ENCODE results near the gene RCE1. TPM values are rescaled to one million over a fixed set of nuclear protein-coding genes. Genes with fewer than 3 reads are reported as not detected.

The RCE1 gene
- total and polyA plus RNA-seq, 2 donors (not counting 1 experiment from before 2014, with no cell fraction given), result 7.0 to 14.4 TPM

DNA sequence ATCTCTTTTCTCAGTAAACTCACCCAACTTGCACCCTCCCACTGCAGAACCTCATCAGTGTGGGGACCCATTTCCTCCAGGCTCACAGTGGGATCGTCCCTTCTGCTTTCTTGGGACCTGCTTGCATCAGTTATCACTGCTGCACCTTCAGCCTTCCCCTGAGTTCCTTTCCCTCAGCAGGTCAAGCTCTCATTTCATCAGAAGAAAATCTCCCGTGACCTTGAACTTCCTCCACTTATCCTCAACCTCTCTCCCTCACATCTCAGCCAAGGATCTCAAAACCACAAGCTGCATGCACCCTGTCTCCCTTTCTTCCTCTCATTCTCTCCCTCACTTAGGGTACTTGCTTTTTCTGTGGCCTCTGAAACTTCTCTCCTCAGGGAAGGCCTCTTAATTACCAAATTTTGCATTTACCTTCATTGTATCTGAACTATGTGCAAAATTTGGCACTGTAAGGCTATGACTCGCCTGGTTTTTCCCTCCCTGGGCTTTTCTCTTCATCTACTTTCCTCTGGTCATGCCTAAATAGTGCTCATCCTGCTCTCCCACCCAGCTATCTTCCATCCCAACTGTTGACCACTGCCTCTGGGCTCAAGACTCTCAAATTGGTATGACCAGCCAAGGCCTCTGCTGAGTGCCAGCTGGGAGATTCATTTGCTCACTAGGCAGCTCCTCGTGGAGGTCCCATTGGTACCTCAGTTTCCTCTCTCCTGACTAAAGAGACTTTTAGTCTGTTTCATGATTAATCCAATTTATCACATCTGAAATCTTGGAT, 2.7 kb upstream of the RCE1 start:
- no peak overlapping the region for H2AFZ ChIP-seq (ENCODE audit: low read length)
- H3K27ac ChIP-seq (ENCODE audit: insufficient read depth, low read length), result no peak overlapping the region
- peaks cover 6% of the 10 kb centered on the region for H3K36me3 ChIP-seq (ENCODE audit: control insufficient read depth, insufficient read depth, low read length)
- H3K79me2 ChIP-seq (ENCODE audit: control insufficient read depth, insufficient read depth, low read length), result peaks cover 41% of the 10 kb centered on the region
- H3K4me3 ChIP-seq (replicated peaks in 1 of 4; ENCODE audit: control extremely low read depth in 1 of 4, insufficient read depth in 1 of 4, low read depth in 3 of 4, low read length in 4 of 4), result no peak overlapping the region
- TF ChIP-seq, protein P1, sequence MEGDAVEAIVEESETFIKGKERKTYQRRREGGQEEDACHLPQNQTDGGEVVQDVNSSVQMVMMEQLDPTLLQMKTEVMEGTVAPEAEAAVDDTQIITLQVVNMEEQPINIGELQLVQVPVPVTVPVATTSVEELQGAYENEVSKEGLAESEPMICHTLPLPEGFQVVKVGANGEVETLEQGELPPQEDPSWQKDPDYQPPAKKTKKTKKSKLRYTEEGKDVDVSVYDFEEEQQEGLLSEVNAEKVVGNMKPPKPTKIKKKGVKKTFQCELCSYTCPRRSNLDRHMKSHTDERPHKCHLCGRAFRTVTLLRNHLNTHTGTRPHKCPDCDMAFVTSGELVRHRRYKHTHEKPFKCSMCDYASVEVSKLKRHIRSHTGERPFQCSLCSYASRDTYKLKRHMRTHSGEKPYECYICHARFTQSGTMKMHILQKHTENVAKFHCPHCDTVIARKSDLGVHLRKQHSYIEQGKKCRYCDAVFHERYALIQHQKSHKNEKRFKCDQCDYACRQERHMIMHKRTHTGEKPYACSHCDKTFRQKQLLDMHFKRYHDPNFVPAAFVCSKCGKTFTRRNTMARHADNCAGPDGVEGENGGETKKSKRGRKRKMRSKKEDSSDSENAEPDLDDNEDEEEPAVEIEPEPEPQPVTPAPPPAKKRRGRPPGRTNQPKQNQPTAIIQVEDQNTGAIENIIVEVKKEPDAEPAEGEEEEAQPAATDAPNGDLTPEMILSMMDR (conservative IDR thresholded peaks at IDR 0.05 in 1 of 2, IDR thresholded peaks at IDR 0.05 in 1 of 2; ENCODE audit: low read depth in 1 of 2, low read length in 2 of 2), result no peak
- TF ChIP-seq EZH2 (IDR thresholded peaks at IDR 0.05; ENCODE audit: low read length, missing control alignments), result no peak
- peaks cover 8% of the 10 kb centered on the region for H3K4me1 ChIP-seq (ENCODE audit: control insufficient read depth, extremely low read depth, insufficient read depth, low read length)
- H3K4me2 ChIP-seq (ENCODE audit: extremely low read depth, insufficient read depth, low read length), result peak overlapping the region; percentile 17
- no peak overlapping the region for H3K9ac ChIP-seq (ENCODE audit: insufficient read depth, low read length)
- H4K20me1 ChIP-seq (ENCODE audit: control insufficient read depth, extremely low read depth, insufficient read depth, low read length), result no peaks in the 10 kb centered on the region
- H3K27me3 ChIP-seq (ENCODE audit: control insufficient read depth, insufficient read depth, low read length), result no peaks in the 10 kb centered on the region
- DNase-seq (ENCODE audit: low read depth in 2 of 2), result no peak
- no peaks in the 10 kb centered on the region for H3K9me3 ChIP-seq (ENCODE audit: control insufficient read depth, insufficient read depth, low read depth, low read length)

DNA sequence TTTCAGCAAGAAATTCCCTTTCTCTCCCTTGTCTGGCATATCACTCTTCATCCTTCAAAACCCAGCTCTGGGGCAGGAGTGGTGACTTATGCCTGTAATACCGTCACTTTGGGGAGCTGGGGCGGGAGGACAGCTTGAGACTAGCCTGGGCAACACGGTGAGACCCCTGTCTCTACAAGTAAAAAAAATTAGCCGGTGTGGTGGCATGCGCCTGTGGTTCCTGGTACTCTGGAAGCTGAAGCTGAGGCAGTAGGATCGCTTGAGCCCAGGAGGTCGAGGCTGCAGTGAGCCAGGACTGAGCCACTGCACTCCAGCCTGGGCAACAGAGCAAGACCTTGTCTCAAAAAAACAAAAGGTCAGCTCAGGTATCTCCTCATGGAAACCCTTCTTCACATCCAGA, 1.4 kb upstream of the RCE1 start:
- Histone ChIP-seq H3K36me3 (ENCODE audit: control insufficient read depth, insufficient read depth, low read length) (peaks cover 18% of the 10 kb centered on the region), H3K4me2 (ENCODE audit: extremely low read depth, insufficient read depth, low read length) (peak overlapping the region; percentile 99), H3K9ac (ENCODE audit: insufficient read depth, low read length) (no peak overlapping the region), H2AFZ (ENCODE audit: low read length) (no peak overlapping the region), H4K20me1 (ENCODE audit: control insufficient read depth, extremely low read depth, insufficient read depth, low read length) (no peaks in the 10 kb centered on the region), H3K27me3 (ENCODE audit: control insufficient read depth, insufficient read depth, low read length) (no peaks in the 10 kb centered on the region), H3K79me2 (ENCODE audit: control insufficient read depth, insufficient read depth, low read length) (peaks cover 42% of the 10 kb centered on the region), H3K4me1 (ENCODE audit: control insufficient read depth, extremely low read depth, insufficient read depth, low read length) (peaks cover 8% of the 10 kb centered on the region), H3K9me3 (ENCODE audit: control insufficient read depth, insufficient read depth, low read depth, low read length) (no peaks in the 10 kb centered on the region), H3K4me3 (replicated peaks in 1 of 4; ENCODE audit: control extremely low read depth in 1 of 4, insufficient read depth in 1 of 4, low read depth in 3 of 4, low read length in 4 of 4) (peak overlapping the region; percentile 94 to 99 (median 98)), H3K27ac (ENCODE audit: insufficient read depth, low read length) (no peak overlapping the region)
- no peak for DNase-seq (ENCODE audit: low read depth in 2 of 2)
- TF ChIP-seq EZH2 (IDR thresholded peaks at IDR 0.05; ENCODE audit: low read length, missing control alignments), result no peak
- TF ChIP-seq, protein P1 (conservative IDR thresholded peaks at IDR 0.05 in 1 of 2, IDR thresholded peaks at IDR 0.05 in 1 of 2; ENCODE audit: low read depth in 1 of 2, low read length in 2 of 2), result no peak

DNA sequence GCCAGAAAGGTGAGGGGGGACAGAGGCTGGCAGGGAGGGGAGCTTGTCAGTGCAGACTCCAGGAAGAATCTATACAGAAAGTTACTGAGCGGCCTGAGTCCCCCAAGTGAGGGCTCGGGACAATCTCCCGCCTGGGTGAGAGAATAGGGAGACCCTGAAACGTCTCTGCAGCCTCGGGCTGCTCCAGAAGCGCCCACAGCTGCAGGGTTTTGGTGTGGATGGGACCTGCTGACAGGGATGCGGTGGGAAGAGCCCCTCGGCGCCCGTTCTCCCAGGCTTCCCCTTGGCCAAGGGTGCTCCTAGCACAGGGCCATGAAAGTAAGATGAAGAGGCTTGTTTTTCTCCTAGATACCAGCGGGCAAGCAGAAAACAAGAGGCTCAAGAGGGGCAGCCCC, 743 bp upstream of the RCE1 start:
- H3K4me1 ChIP-seq (ENCODE audit: control insufficient read depth, extremely low read depth, insufficient read depth, low read length), result peaks cover 8% of the 10 kb centered on the region
- H3K4me2 ChIP-seq (ENCODE audit: extremely low read depth, insufficient read depth, low read length), result peak overlapping the region; percentile 99
- H4K20me1 ChIP-seq (ENCODE audit: control insufficient read depth, extremely low read depth, insufficient read depth, low read length), result no peaks in the 10 kb centered on the region
- H3K27ac ChIP-seq (ENCODE audit: insufficient read depth, low read length), result peak overlapping the region; percentile 99
- H3K79me2 ChIP-seq (ENCODE audit: control insufficient read depth, insufficient read depth, low read length), result peaks cover 42% of the 10 kb centered on the region
- no peak overlapping the region for H2AFZ ChIP-seq (ENCODE audit: low read length)
- TF ChIP-seq, protein P1 (conservative IDR thresholded peaks at IDR 0.05 in 1 of 2, IDR thresholded peaks at IDR 0.05 in 1 of 2; ENCODE audit: low read depth in 1 of 2, low read length in 2 of 2), result no peak
- TF ChIP-seq EZH2 (IDR thresholded peaks at IDR 0.05; ENCODE audit: low read length, missing control alignments), result no peak
- H3K9ac ChIP-seq (ENCODE audit: insufficient read depth, low read length), result peak overlapping the region; percentile 100
- no peak for DNase-seq (ENCODE audit: low read depth in 2 of 2)
- no peaks in the 10 kb centered on the region for H3K9me3 ChIP-seq (ENCODE audit: control insufficient read depth, insufficient read depth, low read depth, low read length)
- H3K4me3 ChIP-seq (replicated peaks in 1 of 4; ENCODE audit: control extremely low read depth in 1 of 4, insufficient read depth in 1 of 4, low read depth in 3 of 4, low read length in 4 of 4), result peak overlapping the region; percentile 94 to 99 (median 98)
- H3K36me3 ChIP-seq (ENCODE audit: control insufficient read depth, insufficient read depth, low read length), result peaks cover 18% of the 10 kb centered on the region
- H3K27me3 ChIP-seq (ENCODE audit: control insufficient read depth, insufficient read depth, low read length), result no peaks in the 10 kb centered on the region

Data from fibroblast of lung (primary cell).